Measurements from ENCODE around the gene ZFYVE28. TPM values are rescaled to one million over a fixed set of nuclear protein-coding genes. Genes with fewer than 3 reads are reported as not detected.

The ZFYVE28 gene
- total and polyA plus RNA-seq, 2 of the 8 experiments (the other 6 are each of a cell fraction or from before 2014, with no cell fraction given), result 1.7 to 4.9 TPM

DNA sequence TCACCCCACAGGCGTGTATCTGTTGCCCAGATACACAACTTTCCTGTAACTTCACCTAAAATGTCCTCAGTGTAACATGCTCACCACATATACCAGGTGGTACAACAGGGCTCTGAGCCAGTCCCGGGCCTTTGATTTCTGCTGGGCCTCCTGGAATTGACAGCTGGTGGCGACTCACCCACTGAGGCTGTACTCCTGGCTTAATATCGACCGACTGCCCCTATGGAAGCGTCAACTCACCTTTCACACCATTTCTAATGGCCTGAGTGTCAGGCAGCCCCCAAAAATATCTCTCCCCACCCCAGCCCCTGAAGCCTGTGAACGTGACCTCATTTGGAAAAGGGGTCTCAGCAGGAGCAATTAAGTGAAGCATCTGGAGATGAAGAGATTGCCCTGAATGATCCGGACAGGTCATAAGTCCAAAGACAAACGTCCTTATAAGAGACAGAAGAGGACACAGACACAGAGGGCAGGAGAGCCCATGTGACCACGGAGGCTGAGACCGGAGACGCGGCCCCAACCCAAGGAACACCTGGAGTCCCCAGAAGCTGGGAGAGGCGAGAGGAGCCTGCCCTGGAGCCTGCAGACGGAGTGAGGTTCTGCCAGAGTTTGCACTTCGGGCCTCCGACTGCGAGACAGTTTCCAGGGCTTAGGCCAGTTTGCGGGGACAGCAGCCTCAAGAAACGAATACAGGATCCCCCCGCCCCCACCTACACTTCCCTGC is 144.0 kb downstream of the ZFYVE28 start (continued):
- TF ChIP-seq, protein P1, sequence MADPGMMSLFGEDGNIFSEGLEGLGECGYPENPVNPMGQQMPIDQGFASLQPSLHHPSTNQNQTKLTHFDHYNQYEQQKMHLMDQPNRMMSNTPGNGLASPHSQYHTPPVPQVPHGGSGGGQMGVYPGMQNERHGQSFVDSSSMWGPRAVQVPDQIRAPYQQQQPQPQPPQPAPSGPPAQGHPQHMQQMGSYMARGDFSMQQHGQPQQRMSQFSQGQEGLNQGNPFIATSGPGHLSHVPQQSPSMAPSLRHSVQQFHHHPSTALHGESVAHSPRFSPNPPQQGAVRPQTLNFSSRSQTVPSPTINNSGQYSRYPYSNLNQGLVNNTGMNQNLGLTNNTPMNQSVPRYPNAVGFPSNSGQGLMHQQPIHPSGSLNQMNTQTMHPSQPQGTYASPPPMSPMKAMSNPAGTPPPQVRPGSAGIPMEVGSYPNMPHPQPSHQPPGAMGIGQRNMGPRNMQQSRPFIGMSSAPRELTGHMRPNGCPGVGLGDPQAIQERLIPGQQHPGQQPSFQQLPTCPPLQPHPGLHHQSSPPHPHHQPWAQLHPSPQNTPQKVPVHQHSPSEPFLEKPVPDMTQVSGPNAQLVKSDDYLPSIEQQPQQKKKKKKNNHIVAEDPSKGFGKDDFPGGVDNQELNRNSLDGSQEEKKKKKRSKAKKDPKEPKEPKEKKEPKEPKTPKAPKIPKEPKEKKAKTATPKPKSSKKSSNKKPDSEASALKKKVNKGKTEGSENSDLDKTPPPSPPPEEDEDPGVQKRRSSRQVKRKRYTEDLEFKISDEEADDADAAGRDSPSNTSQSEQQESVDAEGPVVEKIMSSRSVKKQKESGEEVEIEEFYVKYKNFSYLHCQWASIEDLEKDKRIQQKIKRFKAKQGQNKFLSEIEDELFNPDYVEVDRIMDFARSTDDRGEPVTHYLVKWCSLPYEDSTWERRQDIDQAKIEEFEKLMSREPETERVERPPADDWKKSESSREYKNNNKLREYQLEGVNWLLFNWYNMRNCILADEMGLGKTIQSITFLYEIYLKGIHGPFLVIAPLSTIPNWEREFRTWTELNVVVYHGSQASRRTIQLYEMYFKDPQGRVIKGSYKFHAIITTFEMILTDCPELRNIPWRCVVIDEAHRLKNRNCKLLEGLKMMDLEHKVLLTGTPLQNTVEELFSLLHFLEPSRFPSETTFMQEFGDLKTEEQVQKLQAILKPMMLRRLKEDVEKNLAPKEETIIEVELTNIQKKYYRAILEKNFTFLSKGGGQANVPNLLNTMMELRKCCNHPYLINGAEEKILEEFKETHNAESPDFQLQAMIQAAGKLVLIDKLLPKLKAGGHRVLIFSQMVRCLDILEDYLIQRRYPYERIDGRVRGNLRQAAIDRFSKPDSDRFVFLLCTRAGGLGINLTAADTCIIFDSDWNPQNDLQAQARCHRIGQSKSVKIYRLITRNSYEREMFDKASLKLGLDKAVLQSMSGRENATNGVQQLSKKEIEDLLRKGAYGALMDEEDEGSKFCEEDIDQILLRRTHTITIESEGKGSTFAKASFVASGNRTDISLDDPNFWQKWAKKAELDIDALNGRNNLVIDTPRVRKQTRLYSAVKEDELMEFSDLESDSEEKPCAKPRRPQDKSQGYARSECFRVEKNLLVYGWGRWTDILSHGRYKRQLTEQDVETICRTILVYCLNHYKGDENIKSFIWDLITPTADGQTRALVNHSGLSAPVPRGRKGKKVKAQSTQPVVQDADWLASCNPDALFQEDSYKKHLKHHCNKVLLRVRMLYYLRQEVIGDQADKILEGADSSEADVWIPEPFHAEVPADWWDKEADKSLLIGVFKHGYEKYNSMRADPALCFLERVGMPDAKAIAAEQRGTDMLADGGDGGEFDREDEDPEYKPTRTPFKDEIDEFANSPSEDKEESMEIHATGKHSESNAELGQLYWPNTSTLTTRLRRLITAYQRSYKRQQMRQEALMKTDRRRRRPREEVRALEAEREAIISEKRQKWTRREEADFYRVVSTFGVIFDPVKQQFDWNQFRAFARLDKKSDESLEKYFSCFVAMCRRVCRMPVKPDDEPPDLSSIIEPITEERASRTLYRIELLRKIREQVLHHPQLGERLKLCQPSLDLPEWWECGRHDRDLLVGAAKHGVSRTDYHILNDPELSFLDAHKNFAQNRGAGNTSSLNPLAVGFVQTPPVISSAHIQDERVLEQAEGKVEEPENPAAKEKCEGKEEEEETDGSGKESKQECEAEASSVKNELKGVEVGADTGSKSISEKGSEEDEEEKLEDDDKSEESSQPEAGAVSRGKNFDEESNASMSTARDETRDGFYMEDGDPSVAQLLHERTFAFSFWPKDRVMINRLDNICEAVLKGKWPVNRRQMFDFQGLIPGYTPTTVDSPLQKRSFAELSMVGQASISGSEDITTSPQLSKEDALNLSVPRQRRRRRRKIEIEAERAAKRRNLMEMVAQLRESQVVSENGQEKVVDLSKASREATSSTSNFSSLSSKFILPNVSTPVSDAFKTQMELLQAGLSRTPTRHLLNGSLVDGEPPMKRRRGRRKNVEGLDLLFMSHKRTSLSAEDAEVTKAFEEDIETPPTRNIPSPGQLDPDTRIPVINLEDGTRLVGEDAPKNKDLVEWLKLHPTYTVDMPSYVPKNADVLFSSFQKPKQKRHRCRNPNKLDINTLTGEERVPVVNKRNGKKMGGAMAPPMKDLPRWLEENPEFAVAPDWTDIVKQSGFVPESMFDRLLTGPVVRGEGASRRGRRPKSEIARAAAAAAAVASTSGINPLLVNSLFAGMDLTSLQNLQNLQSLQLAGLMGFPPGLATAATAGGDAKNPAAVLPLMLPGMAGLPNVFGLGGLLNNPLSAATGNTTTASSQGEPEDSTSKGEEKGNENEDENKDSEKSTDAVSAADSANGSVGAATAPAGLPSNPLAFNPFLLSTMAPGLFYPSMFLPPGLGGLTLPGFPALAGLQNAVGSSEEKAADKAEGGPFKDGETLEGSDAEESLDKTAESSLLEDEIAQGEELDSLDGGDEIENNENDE (IDR thresholded peaks at IDR 0.05; ENCODE audit: insufficient replicate concordance, low read length), result no peak
- TF ChIP-seq RXRA (IDR thresholded peaks at IDR 0.05; ENCODE audit: insufficient read depth, low read depth, low read length) (no peak), TAF7 (optimal IDR thresholded peaks at IDR 0.05; ENCODE audit: borderline replicate concordance, low read depth, low read length) (no peak), POLR2AphosphoS5 (IDR thresholded peaks at IDR 0.05; ENCODE audit: low read depth, low read length) (no peak), EZH2 (IDR thresholded peaks at IDR 0.05; ENCODE audit: low read depth, low read length, severe bottlenecking) (no peak), USF2 (IDR thresholded peaks at IDR 0.05; ENCODE audit: low read length) (no peak)
- TF ChIP-seq, protein P2, sequence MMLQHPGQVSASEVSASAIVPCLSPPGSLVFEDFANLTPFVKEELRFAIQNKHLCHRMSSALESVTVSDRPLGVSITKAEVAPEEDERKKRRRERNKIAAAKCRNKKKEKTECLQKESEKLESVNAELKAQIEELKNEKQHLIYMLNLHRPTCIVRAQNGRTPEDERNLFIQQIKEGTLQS (IDR thresholded peaks at IDR 0.05; ENCODE audit: insufficient read depth, low read depth, low read length), result no peak

Measured in H1 (cell line).